Smooth muscle cell (in vitro differentiated cells): ENCODE data around the gene PROB1. TPM values are rescaled to one million over a fixed set of nuclear protein-coding genes. Genes with fewer than 3 reads are reported as not detected.
A peak's percentile ranks its signal among the peaks of the same experiment; 100 is the strongest.

Experiments
- DNase-seq: peaks from one replicate; lab custom pipeline; 2025; ENCODE audit not compliant: unreplicated experiment; lab: John Stamatoyannopoulos, UW
- H2AFZ ChIP-seq: fragments of 200-600 bp; sonication (generic); 2 replicates; pipeline ENCODE4 v1.6.0; 2016; ENCODE audit warnings: antibody characterized with exemption, low read depth, mild to moderate bottlenecking
- H3F3A ChIP-seq: fragments of 200-600 bp; sonication (generic); 2 replicates; pipeline ENCODE4 v1.6.0; 2017; ENCODE audit warnings: antibody characterized with exemption, low read depth
- H3K27ac ChIP-seq: fragments of 200-600 bp; sonication (generic); 2 replicates; pipeline ENCODE4 v1.5.1; 2016; ENCODE audit warnings: low read depth, mild to moderate bottlenecking
- H3K27me3 ChIP-seq: fragments of 200-600 bp; sonication (generic); 2 replicates; pipeline ENCODE4 v1.6.1; 2016; ENCODE audit warnings: low read depth, mild to moderate bottlenecking
- H3K36me3 ChIP-seq: fragments of 200-600 bp; sonication (generic); 2 replicates; pipeline ENCODE4 v1.5.1; 2016; ENCODE audit warnings: low read depth
- H3K4me1 ChIP-seq: fragments of 200-600 bp; sonication (generic); 2 replicates; pipeline ENCODE4 v1.5.1; 2016; ENCODE audit warnings: low read depth
- H3K4me2 ChIP-seq: fragments of 200-600 bp; sonication (generic); 2 replicates; pipeline ENCODE4 v1.6.0; 2016; ENCODE audit warnings: mild to moderate bottlenecking
- H3K4me3 ChIP-seq: fragments of 200-600 bp; sonication (generic); 2 replicates; pipeline ENCODE4 v1.5.1; 2016; ENCODE audit warnings: mild to moderate bottlenecking
- H3K79me2 ChIP-seq: fragments of 200-600 bp; sonication (generic); 2 replicates; pipeline ENCODE4 v1.6.0; 2016; ENCODE audit warnings: low read depth, mild to moderate bottlenecking
- H3K9ac ChIP-seq: fragments of 200-600 bp; sonication (generic); 2 replicates; pipeline ENCODE4 v1.6.0; 2016; ENCODE audit warnings: low read depth
- H3K9me3 ChIP-seq: fragments of 200-600 bp; sonication (generic); replicated peaks from 2 replicates; pipeline ENCODE4 v1.5.1; 2016; ENCODE audit warnings: low read depth
- H4K20me1 ChIP-seq: fragments of 200-600 bp; sonication (generic); 2 replicates; pipeline ENCODE4 v1.6.0; 2016; ENCODE audit warnings: low read depth
- WGBS: methylation state at CpG from one replicate; pipeline ENCODE4 v1.1.7; 2016; ENCODE audit warnings: low lambda C conversion rate; 5-methylcytosine and 5-hydroxymethylcytosine counted together
- polyA plus RNA-seq: library from polyadenylated mRNA; unstranded; fragments of >200 nt; fragmentation: Nextera tagmentation; extraction: Ambion mirVana; gene quantifications from 2 replicates; pipeline ENCODE4 v1.2.1, GENCODE V29; 2016
- total RNA-seq: library from RNA; depleted of rRNA; stranded (reverse); fragments of >200 nt; gene quantifications from 2 replicates; pipeline ENCODE4 v1.2.3, GENCODE V29; 2014
- TF ChIP-seq, protein P1 (sequence below): fragments of 200-600 bp; sonication (generic); IDR thresholded peaks from 2 replicates; pipeline ENCODE4 v1.5.1; 2017; ENCODE audit warnings: borderline replicate concordance, mild to moderate bottlenecking, antibody characterized with exemption; ENCODE audit not compliant: insufficient read depth, poor library complexity, severe bottlenecking

PROB1 gene
- total and polyA plus RNA-seq, 2 experiments from 2014 or later, result 0.90 to 3.8 TPM

- Histone ChIP-seq H3K9me3 (no peaks in the 10 kb centered on the region), H3K4me3 (peak overlapping the region; percentile 50), H3F3A (peaks cover 4% of the 10 kb centered on the region), H4K20me1 (no peaks in the 10 kb centered on the region), H3K27ac (peak overlapping the region; percentile 92), H2AFZ (peak overlapping the region; percentile 80), H3K4me1 (peaks cover 8% of the 10 kb centered on the region), H3K79me2 (no peaks in the 10 kb centered on the region), H3K4me2 (peak overlapping the region; percentile 90), H3K9ac (peak overlapping the region; percentile 73), H3K36me3 (no peaks in the 10 kb centered on the region), H3K27me3 (no peaks in the 10 kb centered on the region)
- WGBS, result 33% methylated on average over 7 of the region's 7 CpGs
- DNase-seq, result no peak
- TF ChIP-seq, protein P1, sequence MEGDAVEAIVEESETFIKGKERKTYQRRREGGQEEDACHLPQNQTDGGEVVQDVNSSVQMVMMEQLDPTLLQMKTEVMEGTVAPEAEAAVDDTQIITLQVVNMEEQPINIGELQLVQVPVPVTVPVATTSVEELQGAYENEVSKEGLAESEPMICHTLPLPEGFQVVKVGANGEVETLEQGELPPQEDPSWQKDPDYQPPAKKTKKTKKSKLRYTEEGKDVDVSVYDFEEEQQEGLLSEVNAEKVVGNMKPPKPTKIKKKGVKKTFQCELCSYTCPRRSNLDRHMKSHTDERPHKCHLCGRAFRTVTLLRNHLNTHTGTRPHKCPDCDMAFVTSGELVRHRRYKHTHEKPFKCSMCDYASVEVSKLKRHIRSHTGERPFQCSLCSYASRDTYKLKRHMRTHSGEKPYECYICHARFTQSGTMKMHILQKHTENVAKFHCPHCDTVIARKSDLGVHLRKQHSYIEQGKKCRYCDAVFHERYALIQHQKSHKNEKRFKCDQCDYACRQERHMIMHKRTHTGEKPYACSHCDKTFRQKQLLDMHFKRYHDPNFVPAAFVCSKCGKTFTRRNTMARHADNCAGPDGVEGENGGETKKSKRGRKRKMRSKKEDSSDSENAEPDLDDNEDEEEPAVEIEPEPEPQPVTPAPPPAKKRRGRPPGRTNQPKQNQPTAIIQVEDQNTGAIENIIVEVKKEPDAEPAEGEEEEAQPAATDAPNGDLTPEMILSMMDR, result no peak
These were observed 8.5 kb upstream of the PROB1 start for GRCh38 chr5:139403418-139403786.

DNA sequence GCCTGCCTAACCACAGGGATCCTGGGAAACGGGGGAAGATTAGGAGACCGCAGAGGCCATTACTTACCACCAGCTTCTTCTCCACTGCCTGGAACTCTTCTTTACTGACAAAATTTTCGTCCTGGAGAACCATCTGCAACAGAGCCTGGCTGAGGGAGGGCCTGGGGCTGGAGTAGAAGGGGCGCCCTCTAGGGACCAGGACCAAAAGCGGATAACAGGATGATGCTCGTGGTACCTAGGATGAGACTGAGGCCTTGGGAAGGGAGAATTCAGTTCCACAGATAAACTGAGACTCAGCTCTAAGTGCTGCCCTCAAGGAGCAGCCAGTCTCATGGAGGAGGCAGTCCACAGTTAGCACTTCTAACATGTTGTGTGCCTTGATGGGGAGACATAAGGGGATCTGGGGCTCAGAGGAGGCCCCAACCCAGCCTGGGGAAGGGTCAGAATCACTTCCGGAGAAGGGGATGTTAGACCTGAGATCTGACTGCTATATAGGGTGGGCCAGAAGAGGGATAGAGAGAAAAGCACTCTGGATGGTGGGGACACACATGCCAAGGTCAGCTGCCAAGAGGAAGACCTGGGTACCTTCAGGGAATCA, 7.8 kb upstream of the PROB1 start:
- peaks cover 8% of the 10 kb centered on the region for H3K4me1 ChIP-seq
- no peaks in the 10 kb centered on the region for H3K79me2 ChIP-seq
- TF ChIP-seq, protein P1, result peak; percentile 26
- 80% methylated on average over 7 of the region's 7 CpGs for WGBS
- DNase-seq, result no peak
- H3K36me3 ChIP-seq, result no peaks in the 10 kb centered on the region
- H3K27me3 ChIP-seq, result no peaks in the 10 kb centered on the region
- H3K27ac ChIP-seq, result peak overlapping the region; percentile 92
- peak overlapping the region; percentile 73 for H3K9ac ChIP-seq
- H3K4me2 ChIP-seq, result peak overlapping the region; percentile 90
- no peaks in the 10 kb centered on the region for H3K9me3 ChIP-seq
- no peaks in the 10 kb centered on the region for H4K20me1 ChIP-seq
- no peak overlapping the region for H2AFZ ChIP-seq
- peaks cover 4% of the 10 kb centered on the region for H3F3A ChIP-seq
- H3K4me3 ChIP-seq, result peak overlapping the region; percentile 50

- no peaks in the 10 kb centered on the region for H3K9me3 ChIP-seq
- 96% methylated on average over 10 of the region's 10 CpGs for WGBS
These were observed 6.6 kb upstream of the PROB1 start for GRCh38 chr5:139401546-139401945.

More at GRCh38 chr5:139401546-139401945, 6.6 kb upstream of the PROB1 start:
- peaks cover 8% of the 10 kb centered on the region for H3K4me1 ChIP-seq
- no peaks in the 10 kb centered on the region for H3K79me2 ChIP-seq
- no peaks in the 10 kb centered on the region for H3K27me3 ChIP-seq
- no peak overlapping the region for H2AFZ ChIP-seq
- DNase-seq, result no peak
- H4K20me1 ChIP-seq, result no peaks in the 10 kb centered on the region
- TF ChIP-seq, protein P1, result no peak
- H3K9ac ChIP-seq, result no peak overlapping the region
- peaks cover 4% of the 10 kb centered on the region for H3F3A ChIP-seq
- H3K36me3 ChIP-seq, result no peaks in the 10 kb centered on the region
- H3K4me2 ChIP-seq, result no peak overlapping the region
- no peak overlapping the region for H3K27ac ChIP-seq
- no peak overlapping the region for H3K4me3 ChIP-seq
